Muscle layer of colon (tissue), 2 donors: Measurements from ENCODE around the gene ATP11A.

Experiments
- H3K27ac ChIP-seq: one replicate; pipeline ENCODE4 v1.7.0; 2013; ENCODE audit warnings: low read depth, mild to moderate bottlenecking, low read length, moderate library complexity
- H3K27me3 ChIP-seq, 2 donors: one replicate each; pipeline ENCODE4 v1.7.0; 2013; ENCODE audit warnings: low read length in 2 of 2, mild to moderate bottlenecking in 2 of 2; ENCODE audit not compliant: insufficient read depth in 2 of 2, control insufficient read depth in 1 of 2
- H3K36me3 ChIP-seq: one replicate; pipeline ENCODE4 v1.7.0; 2013; ENCODE audit warnings: mild to moderate bottlenecking, low read length; ENCODE audit not compliant: insufficient read depth
- H3K4me1 ChIP-seq: one replicate; pipeline ENCODE4 v1.7.0; 2013; ENCODE audit warnings: mild to moderate bottlenecking, low read length; ENCODE audit not compliant: insufficient read depth
- H3K4me3 ChIP-seq, 2 donors: one replicate each; pipeline ENCODE4 v1.7.0; 2013; ENCODE audit warnings: low read length in 2 of 2, low read depth in 1 of 2, mild to moderate bottlenecking in 1 of 2, moderate library complexity in 1 of 2
- H3K9ac ChIP-seq: one replicate; pipeline ENCODE4 v1.7.0; 2013; ENCODE audit warnings: low read length
- H3K9me3 ChIP-seq: one replicate; pipeline ENCODE4 v1.7.0; 2013; ENCODE audit warnings: mild to moderate bottlenecking, low read length
- donor health status: abdominal sarcoma.
- donor health status: Adenocarcinoma of cecum.

ATP11A gene

GRCh38 chr13:112771877-112772538 is 82.2 kb downstream of the ATP11A start:
- H3K4me3 ChIP-seq: no peak overlapping the region
- H3K9ac ChIP-seq: no peak overlapping the region
- H3K27ac ChIP-seq: no peak overlapping the region
- H3K4me1 ChIP-seq: no peaks in the 10 kb centered on the region
- no peaks in the 10 kb centered on the region for H3K36me3 ChIP-seq
- no peaks in the 10 kb centered on the region for H3K27me3 ChIP-seq
- no peaks in the 10 kb centered on the region for H3K9me3 ChIP-seq

GRCh38 chr13:112772539-112772909 is 82.7 kb downstream of the ATP11A start:
- no peak overlapping the region for H3K4me3 ChIP-seq
- H3K27ac ChIP-seq: no peak overlapping the region
- H3K9ac ChIP-seq: no peak overlapping the region
- no peaks in the 10 kb centered on the region for H3K9me3 ChIP-seq
- no peaks in the 10 kb centered on the region for H3K4me1 ChIP-seq
- no peaks in the 10 kb centered on the region for H3K27me3 ChIP-seq
- H3K36me3 ChIP-seq: no peaks in the 10 kb centered on the region

GRCh38 chr13:112772929-112773328 is 83.1 kb downstream of the ATP11A start:
- H3K9me3 ChIP-seq: no peaks in the 10 kb centered on the region
- H3K27me3 ChIP-seq: no peaks in the 10 kb centered on the region
- H3K4me1 ChIP-seq: no peaks in the 10 kb centered on the region
- no peak overlapping the region for H3K27ac ChIP-seq
- H3K36me3 ChIP-seq: no peaks in the 10 kb centered on the region
- no peak overlapping the region for H3K9ac ChIP-seq
- H3K4me3 ChIP-seq: no peak overlapping the region

GRCh38 chr13:112773601-112774447 is 84.0 kb downstream of the ATP11A start:
- Histone ChIP-seq H3K9ac (no peak overlapping the region), H3K27ac (no peak overlapping the region), H3K4me1 (no peaks in the 10 kb centered on the region), H3K36me3 (no peaks in the 10 kb centered on the region), H3K4me3 (no peak overlapping the region), H3K9me3 (no peaks in the 10 kb centered on the region), H3K27me3 (no peaks in the 10 kb centered on the region)

GRCh38 chr13:112774448-112774792 is 84.6 kb downstream of the ATP11A start:
- Histone ChIP-seq H3K9me3 (no peaks in the 10 kb centered on the region), H3K36me3 (no peaks in the 10 kb centered on the region), H3K27me3 (no peaks in the 10 kb centered on the region), H3K27ac (no peak overlapping the region), H3K9ac (no peak overlapping the region), H3K4me3 (no peak overlapping the region), H3K4me1 (no peaks in the 10 kb centered on the region)

GRCh38 chr13:112774829-112775565 is 85.2 kb downstream of the ATP11A start:
- no peaks in the 10 kb centered on the region for H3K4me1 ChIP-seq
- no peaks in the 10 kb centered on the region for H3K36me3 ChIP-seq
- no peak overlapping the region for H3K9ac ChIP-seq
- H3K27me3 ChIP-seq: no peaks in the 10 kb centered on the region
- no peak overlapping the region for H3K4me3 ChIP-seq
- no peak overlapping the region for H3K27ac ChIP-seq
- H3K9me3 ChIP-seq: no peaks in the 10 kb centered on the region

GRCh38 chr13:112775791-112776279 is 86.0 kb downstream of the ATP11A start:
- Histone ChIP-seq H3K27me3 (no peaks in the 10 kb centered on the region), H3K9me3 (no peaks in the 10 kb centered on the region), H3K27ac (no peak overlapping the region), H3K9ac (no peak overlapping the region), H3K36me3 (no peaks in the 10 kb centered on the region), H3K4me3 (no peak overlapping the region), H3K4me1 (no peaks in the 10 kb centered on the region)

- H3K4me3 ChIP-seq: no peak overlapping the region
- H3K27me3 ChIP-seq: no peaks in the 10 kb centered on the region
- H3K9me3 ChIP-seq: no peaks in the 10 kb centered on the region
- H3K36me3 ChIP-seq: no peaks in the 10 kb centered on the region
- H3K4me1 ChIP-seq: peaks cover 2% of the 10 kb centered on the region
- no peak overlapping the region for H3K9ac ChIP-seq
- H3K27ac ChIP-seq: no peak overlapping the region
Measured at GRCh38 chr13:112776354-112776753, 86.5 kb downstream of the ATP11A start.

GRCh38 chr13:112776971-112777370 is 87.1 kb downstream of the ATP11A start:
- Histone ChIP-seq H3K9ac (no peak overlapping the region), H3K27me3 (no peaks in the 10 kb centered on the region), H3K27ac (no peak overlapping the region), H3K9me3 (no peaks in the 10 kb centered on the region), H3K36me3 (no peaks in the 10 kb centered on the region), H3K4me3 (no peak overlapping the region), H3K4me1 (peaks cover 8% of the 10 kb centered on the region)

GRCh38 chr13:112777637-112778406 is 88.0 kb downstream of the ATP11A start:
- H3K9me3 ChIP-seq: no peaks in the 10 kb centered on the region
- H3K9ac ChIP-seq: no peak overlapping the region
- no peaks in the 10 kb centered on the region for H3K36me3 ChIP-seq
- peaks cover 16% of the 10 kb centered on the region for H3K4me1 ChIP-seq
- H3K27me3 ChIP-seq: no peaks in the 10 kb centered on the region
- no peak overlapping the region for H3K4me3 ChIP-seq
- no peak overlapping the region for H3K27ac ChIP-seq
